Karpas-422 (cell line): ENCODE measurements around the gene PTPN7. TPM values are rescaled to one million over a fixed set of nuclear protein-coding genes. Genes with fewer than 3 reads are reported as not detected.
"Not testable (repeated sequence)": the region's sequence is repeated elsewhere in the genome, so short reads cannot be mapped to it uniquely, and the experiment has no call there.

Source experiments
- DNase-seq: peaks from one replicate; pipeline ENCODE4 v3.0.0-alpha.2; 2015
- H2AFZ ChIP-seq: fragments of 200-600 bp; sonication (generic); 2 replicates; pipeline ENCODE4 v1.6.1; 2014; ENCODE audit warnings: antibody characterized with exemption, low read length, mixed read lengths
- H3K27ac ChIP-seq: fragments of 200-600 bp; sonication (generic); 2 replicates; pipeline ENCODE4 v1.5.1; 2014; ENCODE audit warnings: mild to moderate bottlenecking, low read length, moderate library complexity
- H3K27me3 ChIP-seq: fragments of 200-600 bp; sonication (generic); 2 replicates; pipeline ENCODE4 v1.6.1; 2014; ENCODE audit warnings: low read length, mixed read lengths
- H3K36me3 ChIP-seq: fragments of 200-600 bp; sonication (generic); 2 replicates; pipeline ENCODE4 v1.6.1; 2014; ENCODE audit warnings: low read length, mixed read lengths; ENCODE audit not compliant: insufficient read depth
- H3K4me1 ChIP-seq: fragments of 200-600 bp; sonication (generic); 2 replicates; pipeline ENCODE4 v1.6.1; 2014; ENCODE audit warnings: mild to moderate bottlenecking, low read length, mixed read lengths
- H3K4me2 ChIP-seq: fragments of 200-600 bp; sonication (generic); 2 replicates; pipeline ENCODE4 v1.6.1; 2014; ENCODE audit warnings: low read length, low read depth, mild to moderate bottlenecking; ENCODE audit not compliant: poor library complexity, severe bottlenecking
- H3K4me3 ChIP-seq: fragments of 200-600 bp; sonication (generic); 2 replicates; pipeline ENCODE4 v1.5.1; 2014; ENCODE audit warnings: mild to moderate bottlenecking, antibody characterized with exemption, low read length, mixed read lengths
- H3K79me2 ChIP-seq: fragments of 200-600 bp; sonication (generic); 2 replicates; pipeline ENCODE4 v1.6.1; 2014; ENCODE audit warnings: mild to moderate bottlenecking, low read length, mixed read lengths
- H3K9ac ChIP-seq: fragments of 200-600 bp; sonication (generic); 2 replicates; pipeline ENCODE4 v1.6.0; 2014; ENCODE audit warnings: low read length
- H3K9me2 ChIP-seq: fragments of 200-600 bp; sonication (generic), shearing (Covaris generic); replicated peaks from 2 replicates; pipeline ENCODE4 v1.6.0; 2014; ENCODE audit warnings: mild to moderate bottlenecking, low read length, moderate library complexity; ENCODE audit not compliant: insufficient read depth
- H3K9me3 ChIP-seq: fragments of 300-700, 200-600 bp; sonication (generic); 2 replicates; pipeline ENCODE4 v1.6.1; 2014; ENCODE audit warnings: low read length, mixed read lengths
- H4K20me1 ChIP-seq: fragments of 200-600 bp; sonication (generic); 2 replicates; pipeline ENCODE4 v1.6.1; 2014; ENCODE audit warnings: mild to moderate bottlenecking, antibody characterized with exemption, low read length, low read depth; ENCODE audit not compliant: insufficient read depth
- total RNA-seq: library from RNA; depleted of rRNA; stranded (reverse); fragments of >200 nt; shearing (Covaris generic); gene quantifications from 2 replicates; pipeline ENCODE4 v1.2.3, GENCODE V29; 2014; ENCODE audit warnings: low replicate concordance

Gene PTPN7
- total RNA-seq, 1 experiment from 2014 or later: 33.4 TPM

GRCh38 chr1:202145744-202146140 is 14.7 kb downstream of the PTPN7 start:
- H3K27me3 ChIP-seq, H3K36me3 ChIP-seq, DNase-seq, H2AFZ ChIP-seq, H3K27ac ChIP-seq, H3K9me2 ChIP-seq, H3K9me3 ChIP-seq: not testable (repeated sequence)
- Histone ChIP-seq H3K4me2 (peak overlapping the region; percentile 79), H4K20me1 (peaks cover 12% of the 10 kb centered on the region; the same call in 1 of the 2 replicates), H3K4me3 (peak overlapping the region; percentile 89; the same call in 1 of the 2 replicates), H3K79me2 (peaks cover 34% of the 10 kb centered on the region), H3K4me1 (peaks cover 20% of the 10 kb centered on the region), H3K9ac (peak overlapping the region; percentile 96)

GRCh38 chr1:202145068-202145743 is 15.2 kb downstream of the PTPN7 start:
- Histone ChIP-seq H4K20me1 (peaks cover 12% of the 10 kb centered on the region; the same call in 1 of the 2 replicates), H3K4me3 (peak overlapping the region; percentile 89), H3K79me2 (peaks cover 39% of the 10 kb centered on the region), H3K27ac (no peak overlapping the region), H3K4me2 (peak overlapping the region; percentile 79), H3K9me3 (no peaks in the 10 kb centered on the region), H3K36me3 (0 out of 2 replicates have a peak, but pooled peaks cover 2% of the 10 kb centered on the region), H3K9ac (peak overlapping the region; percentile 96), H3K9me2 (no peaks in the 10 kb centered on the region), H3K4me1 (peaks cover 20% of the 10 kb centered on the region), H2AFZ (peak overlapping the region; percentile 89), H3K27me3 (no peaks in the 10 kb centered on the region)
- DNase-seq: peak; percentile 61

- Histone ChIP-seq H3K27me3 (no peaks in the 10 kb centered on the region), H3K27ac (peak within 1 kb of the TSS; percentile 73), H4K20me1 (peaks cover 12% of the 10 kb centered on the region; the same call in 1 of the 2 replicates), H3K9me3 (no peaks in the 10 kb centered on the region), H3K4me2 (peak within 1 kb of the TSS; percentile 79), H2AFZ (peak within 1 kb of the TSS; percentile 89), H3K9me2 (no peaks in the 10 kb centered on the region), H3K36me3 (no peaks in the 10 kb centered on the region), H3K9ac (peak within 1 kb of the TSS; percentile 96), H3K4me3 (peak within 1 kb of the TSS; percentile 89), H3K79me2 (peaks cover 44% of the 10 kb centered on the region), H3K4me1 (peaks cover 20% of the 10 kb centered on the region)
- peak; percentile 83 for DNase-seq
These were observed 15.9 kb downstream of the PTPN7 start, which contains the start of gene ARL8A for GRCh38 chr1:202144402-202145067. Gene ARL8A, minus strand, starts transcription at chr1:202144737. Its CDS starts 165 bp downstream, at chr1:202144572.

- no peaks in the 10 kb centered on the region for H3K9me3 ChIP-seq
- H3K4me2 ChIP-seq: peak overlapping the region; percentile 79
- H3K4me3 ChIP-seq: peak overlapping the region; percentile 89
- H3K27ac ChIP-seq: peak overlapping the region; percentile 73
- no peaks in the 10 kb centered on the region for H3K9me2 ChIP-seq
- peak overlapping the region; percentile 96 for H3K9ac ChIP-seq
- peaks cover 20% of the 10 kb centered on the region for H3K4me1 ChIP-seq
- no peaks in the 10 kb centered on the region for H3K27me3 ChIP-seq
- H3K36me3 ChIP-seq: no peaks in the 10 kb centered on the region
- peak; percentile 84 for DNase-seq
- H3K79me2 ChIP-seq: peaks cover 46% of the 10 kb centered on the region
- H2AFZ ChIP-seq: no peak overlapping the region
- peaks cover 13% of the 10 kb centered on the region; the same call in 1 of the 2 replicates for H4K20me1 ChIP-seq
These were observed 16.5 kb downstream of the PTPN7 start for GRCh38 chr1:202143768-202144401.

GRCh38 chr1:202143011-202143767 is 17.2 kb downstream of the PTPN7 start:
- no peak overlapping the region for H2AFZ ChIP-seq
- peaks cover 15% of the 10 kb centered on the region; the same call in 1 of the 2 replicates for H4K20me1 ChIP-seq
- H3K79me2 ChIP-seq: peaks cover 53% of the 10 kb centered on the region
- peak overlapping the region; percentile 96 for H3K9ac ChIP-seq
- H3K9me2 ChIP-seq: no peaks in the 10 kb centered on the region
- H3K4me3 ChIP-seq: peak overlapping the region; percentile 89
- no peaks in the 10 kb centered on the region for H3K27me3 ChIP-seq
- DNase-seq: peak; percentile 87
- H3K4me1 ChIP-seq: peaks cover 20% of the 10 kb centered on the region
- no peaks in the 10 kb centered on the region for H3K36me3 ChIP-seq
- peak overlapping the region; percentile 73 for H3K27ac ChIP-seq
- peak overlapping the region; percentile 79 for H3K4me2 ChIP-seq
- H3K9me3 ChIP-seq: no peaks in the 10 kb centered on the region

GRCh38 chr1:202141468-202141867 is 18.9 kb downstream of the PTPN7 start:
- not testable (repeated sequence) for H2AFZ ChIP-seq, H3K9ac ChIP-seq, DNase-seq, H3K4me3 ChIP-seq, H3K4me2 ChIP-seq, H3K27me3 ChIP-seq, H3K9me3 ChIP-seq, H3K9me2 ChIP-seq, H3K27ac ChIP-seq, H3K36me3 ChIP-seq
- Histone ChIP-seq H4K20me1 (peaks cover 18% of the 10 kb centered on the region; the same call in 1 of the 2 replicates), H3K79me2 (peaks cover 53% of the 10 kb centered on the region), H3K4me1 (peaks cover 20% of the 10 kb centered on the region)

GRCh38 chr1:202140833-202141232 is 19.6 kb downstream of the PTPN7 start:
- Histone ChIP-seq H4K20me1 (peaks cover 18% of the 10 kb centered on the region; the same call in 1 of the 2 replicates), H3K79me2 (peaks cover 53% of the 10 kb centered on the region), H3K27ac (no peak overlapping the region), H3K4me3 (no peak overlapping the region), H3K27me3 (no peaks in the 10 kb centered on the region), H3K9ac (no peak overlapping the region), H3K36me3 (no peaks in the 10 kb centered on the region), H3K4me1 (peaks cover 20% of the 10 kb centered on the region), H3K4me2 (no peak overlapping the region), H3K9me3 (no peaks in the 10 kb centered on the region), H2AFZ (no peak overlapping the region), H3K9me2 (no peaks in the 10 kb centered on the region)
- DNase-seq: no peak
